Peyer's patch (tissue), 4 donors: Measurements from ENCODE around the gene PARVA.

ENCODE experiments used
- POLR2A ChIP-seq, 2 donors: fragments of 450-650 bp; IDR thresholded peaks; one replicate each; pipeline ENCODE4 v1.5.1; 2017; ENCODE audit warnings: antibody characterized with exemption in 2 of 2, mild to moderate bottlenecking in 2 of 2, moderate library complexity in 2 of 2
- TF ChIP-seq, protein P1 (sequence below), 6 experiments: fragments of 450-650 bp in 4 of 6; fragments of 200-600 bp in 2 of 6; sonication (generic) in 1 of 6; IDR thresholded peaks; one replicate each; pipeline ENCODE4 v1.5.1; 2017 to 2019; ENCODE audit warnings: antibody characterized with exemption in 6 of 6, mild to moderate bottlenecking in 3 of 6, moderate library complexity in 1 of 6

DNA sequence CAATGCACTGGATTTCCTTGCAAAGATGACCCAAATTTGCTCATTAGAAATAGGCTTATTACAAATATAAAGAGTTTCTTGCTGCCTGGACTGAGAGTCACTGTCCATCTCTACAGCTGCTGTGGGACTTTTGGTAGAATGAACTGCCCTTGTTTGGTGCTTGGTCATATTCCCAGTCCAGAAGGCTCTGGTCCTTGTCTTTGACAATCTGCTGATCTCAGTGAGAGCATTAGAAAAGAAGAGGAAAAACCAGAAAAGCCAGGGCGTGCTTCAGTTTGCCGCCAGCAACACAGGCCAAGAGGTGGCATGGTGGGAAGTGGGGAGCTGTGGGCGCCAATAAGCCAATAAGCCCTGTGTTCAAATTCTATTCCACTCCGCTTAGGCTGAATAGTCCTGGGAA, 48.2 kb upstream of the PARVA start:
- TF ChIP-seq, protein P1, sequence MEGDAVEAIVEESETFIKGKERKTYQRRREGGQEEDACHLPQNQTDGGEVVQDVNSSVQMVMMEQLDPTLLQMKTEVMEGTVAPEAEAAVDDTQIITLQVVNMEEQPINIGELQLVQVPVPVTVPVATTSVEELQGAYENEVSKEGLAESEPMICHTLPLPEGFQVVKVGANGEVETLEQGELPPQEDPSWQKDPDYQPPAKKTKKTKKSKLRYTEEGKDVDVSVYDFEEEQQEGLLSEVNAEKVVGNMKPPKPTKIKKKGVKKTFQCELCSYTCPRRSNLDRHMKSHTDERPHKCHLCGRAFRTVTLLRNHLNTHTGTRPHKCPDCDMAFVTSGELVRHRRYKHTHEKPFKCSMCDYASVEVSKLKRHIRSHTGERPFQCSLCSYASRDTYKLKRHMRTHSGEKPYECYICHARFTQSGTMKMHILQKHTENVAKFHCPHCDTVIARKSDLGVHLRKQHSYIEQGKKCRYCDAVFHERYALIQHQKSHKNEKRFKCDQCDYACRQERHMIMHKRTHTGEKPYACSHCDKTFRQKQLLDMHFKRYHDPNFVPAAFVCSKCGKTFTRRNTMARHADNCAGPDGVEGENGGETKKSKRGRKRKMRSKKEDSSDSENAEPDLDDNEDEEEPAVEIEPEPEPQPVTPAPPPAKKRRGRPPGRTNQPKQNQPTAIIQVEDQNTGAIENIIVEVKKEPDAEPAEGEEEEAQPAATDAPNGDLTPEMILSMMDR (IDR thresholded peaks at IDR 0.05) = no peak
- TF ChIP-seq POLR2A (IDR thresholded peaks at IDR 0.05) = no peak
